NCI-H146 (cell line): Measurements from ENCODE around the gene CLEC4E.
A peak's percentile ranks its signal among the peaks of the same experiment; 100 is the strongest.
"Not testable (repeated sequence)": the region's sequence is repeated elsewhere in the genome, so short reads cannot be mapped to it uniquely, and the experiment has no call there.

ENCODE experiments used
- DNase-seq: peaks from one replicate; lab custom pipeline; 2025; lab: John Stamatoyannopoulos, UW

The CLEC4E gene, protein sequence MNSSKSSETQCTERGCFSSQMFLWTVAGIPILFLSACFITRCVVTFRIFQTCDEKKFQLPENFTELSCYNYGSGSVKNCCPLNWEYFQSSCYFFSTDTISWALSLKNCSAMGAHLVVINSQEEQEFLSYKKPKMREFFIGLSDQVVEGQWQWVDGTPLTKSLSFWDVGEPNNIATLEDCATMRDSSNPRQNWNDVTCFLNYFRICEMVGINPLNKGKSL

DNA sequence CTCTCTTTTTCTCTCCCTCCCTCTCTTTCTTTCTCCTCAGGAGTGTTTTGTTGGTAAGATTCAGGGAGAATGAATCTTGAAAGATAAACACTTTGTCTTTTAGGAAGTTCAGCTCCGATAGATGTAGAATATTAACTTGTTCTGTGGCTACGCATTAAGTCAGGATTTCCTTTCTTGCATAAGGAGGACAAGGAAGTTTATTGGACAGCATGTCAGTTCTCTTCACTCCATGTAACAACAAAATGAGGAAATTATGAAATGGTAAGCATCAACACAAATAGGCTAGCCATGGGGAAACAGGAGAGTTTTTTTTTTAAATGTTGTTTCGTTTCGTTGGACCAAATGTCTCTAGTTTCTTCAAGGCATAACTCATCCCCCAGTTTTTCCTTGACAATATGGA lies at the start of gene CLEC4E:
Gene CLEC4E, minus strand, starts transcription at position 75 of the 400 bp plus-strand sequence. CDS start 108 bp downstream, outside the sequence.
- DNase-seq: not testable (repeated sequence)

DNA sequence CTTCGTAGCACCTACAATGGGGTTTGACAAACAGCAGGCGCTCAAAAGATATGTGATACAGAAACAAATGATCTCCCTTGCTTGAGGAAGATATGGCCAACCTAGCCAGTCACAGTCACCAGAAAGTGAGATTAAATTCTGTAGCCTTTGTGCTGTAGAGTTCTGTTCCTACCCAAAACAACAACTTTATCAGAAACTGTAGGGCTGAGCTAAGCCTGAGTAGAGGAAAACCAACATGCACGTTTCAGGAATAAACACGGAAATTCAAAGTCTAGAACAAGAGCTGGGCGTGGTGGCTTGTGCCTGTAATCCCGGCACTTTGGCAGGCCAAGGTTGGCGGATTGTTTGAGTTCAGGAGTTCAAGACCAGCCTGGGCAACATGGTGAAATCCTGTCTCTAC lies 49.0 kb upstream of the CLEC4E start:
- DNase-seq: no peak

- DNase-seq: not testable (repeated sequence)
Measured at GRCh38 chr12:8584478-8584877, 43.8 kb upstream of the CLEC4E start.

DNA sequence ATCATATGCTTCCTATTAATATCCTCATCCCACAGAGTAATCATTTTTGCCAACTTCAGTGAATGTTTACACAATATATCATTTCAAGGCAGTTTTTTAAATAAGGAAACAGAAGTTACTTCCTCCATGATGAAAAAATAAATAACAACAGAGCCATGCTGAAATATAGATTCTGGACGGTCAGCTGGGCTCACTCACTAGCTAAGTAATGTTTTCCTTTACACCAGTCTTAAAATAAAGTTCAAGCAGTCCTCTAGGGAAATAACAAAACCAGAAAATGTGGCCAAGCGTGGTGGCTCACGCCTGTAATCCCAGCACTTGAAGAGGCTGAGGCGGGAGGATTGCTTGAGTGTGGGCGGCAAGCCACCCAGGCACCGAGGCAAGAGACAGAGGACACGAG lies 43.3 kb upstream of the CLEC4E start:
- no peak for DNase-seq

GRCh38 chr12:8581098-8581784 lies 40.5 kb upstream of the CLEC4E start:
- DNase-seq: no peak

DNA sequence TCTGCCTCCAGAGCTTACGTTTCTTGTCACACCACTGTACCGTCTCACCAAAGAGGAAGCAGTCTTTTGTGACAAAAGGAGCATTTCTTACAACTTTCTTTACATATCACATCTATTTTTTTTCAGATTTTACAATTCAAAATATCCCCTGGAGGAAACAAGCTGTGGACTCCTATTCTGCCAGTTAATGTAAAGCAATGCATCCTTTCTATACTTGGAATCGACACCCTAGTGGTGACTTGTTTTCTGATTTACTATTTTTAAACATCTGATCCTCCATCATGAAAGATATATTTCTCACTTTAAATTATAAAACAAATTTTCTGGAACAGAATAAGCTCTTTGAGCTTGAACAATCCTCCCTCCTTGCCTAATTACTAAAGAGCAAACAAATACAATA lies 37.2 kb upstream of the CLEC4E start:
- DNase-seq: no peak

DNA sequence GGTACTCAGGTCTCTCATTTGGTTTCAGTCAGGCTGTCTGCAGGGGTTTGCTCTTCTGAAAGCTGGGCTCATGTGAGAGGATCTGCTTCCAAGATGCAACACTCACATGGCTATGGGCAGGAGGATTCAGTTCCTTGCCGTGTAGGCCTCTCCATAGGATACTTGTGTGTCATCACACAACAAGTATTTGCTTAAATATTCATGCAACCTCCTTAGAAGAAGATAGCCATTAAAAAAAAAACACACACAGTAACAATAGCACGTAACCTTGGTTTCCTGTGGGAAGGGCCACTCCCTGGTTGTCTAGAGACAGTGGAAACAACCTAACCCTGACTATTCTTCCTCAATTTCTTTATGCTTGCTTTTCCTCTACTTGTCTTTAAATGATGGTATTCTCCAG lies 31.8 kb upstream of the CLEC4E start:
- DNase-seq: no peak

DNA sequence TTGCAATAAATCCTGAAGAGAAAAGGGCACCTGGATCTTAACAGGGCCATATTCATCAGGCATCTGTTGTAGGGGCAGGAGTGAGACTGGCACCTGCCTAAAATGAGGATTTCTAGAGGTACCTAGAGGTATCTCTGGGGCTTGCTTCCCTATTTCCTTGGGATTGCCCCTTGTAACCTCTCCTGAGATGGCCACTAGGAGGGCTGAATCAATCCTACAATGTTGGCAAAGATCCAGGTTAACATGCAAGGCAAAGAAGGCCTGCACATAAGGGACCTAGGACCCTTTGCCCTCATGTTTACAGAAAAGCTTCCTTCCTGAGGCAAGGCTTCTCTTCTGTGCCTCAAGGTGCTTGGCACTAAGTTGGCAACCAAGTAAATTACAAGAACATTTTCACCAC lies 25.8 kb upstream of the CLEC4E start:
- no peak for DNase-seq

- not testable (repeated sequence) for DNase-seq
Measured at GRCh38 chr12:8566052-8566451, 25.3 kb upstream of the CLEC4E start.

DNA sequence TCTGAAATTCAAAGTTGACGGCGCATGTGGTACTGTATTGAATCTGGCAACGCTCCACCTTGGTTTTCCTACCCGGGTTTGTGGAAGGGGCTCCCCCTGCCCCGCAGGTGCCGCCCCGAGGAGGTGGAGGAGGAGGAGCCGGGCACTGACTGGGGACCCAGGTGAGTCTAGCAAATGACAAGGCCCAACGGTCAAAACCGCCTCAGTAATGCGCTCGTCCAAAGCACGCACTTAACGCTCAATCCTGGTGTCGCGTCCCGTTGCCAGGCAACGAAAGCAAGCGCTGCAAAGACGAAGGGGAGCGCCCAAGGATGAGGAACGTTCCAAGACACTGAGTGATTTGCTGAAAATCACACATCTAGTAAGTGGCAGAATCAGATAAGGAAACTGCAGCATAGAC lies 24.0 kb upstream of the CLEC4E start:
- no peak for DNase-seq

GRCh38 chr12:8563356-8563755 lies 22.7 kb upstream of the CLEC4E start:
- DNase-seq: no peak

DNA sequence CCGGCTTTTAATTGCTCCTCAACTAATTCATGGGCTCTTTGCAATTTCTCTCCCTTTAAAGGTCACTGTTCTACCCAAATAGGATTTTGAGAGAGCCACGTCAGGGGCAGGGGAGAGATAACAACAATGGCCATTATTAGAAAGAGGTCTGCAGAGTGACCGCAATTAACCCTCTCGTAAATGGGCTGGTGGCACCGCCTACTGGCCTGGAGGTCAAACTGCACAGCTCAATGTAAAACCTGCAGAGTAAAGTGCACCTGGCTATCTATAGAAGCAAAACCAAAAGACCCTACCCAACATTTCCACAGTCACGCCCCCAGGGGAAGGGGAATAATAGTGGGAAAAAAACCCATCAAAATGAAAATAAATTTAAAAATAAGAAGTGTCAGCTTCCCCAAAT lies 21.6 kb upstream of the CLEC4E start:
- no peak for DNase-seq

GRCh38 chr12:8561011-8561410 lies 20.3 kb upstream of the CLEC4E start:
- no peak for DNase-seq

- no peak for DNase-seq
Measured at GRCh38 chr12:8559676-8560075, 19.0 kb upstream of the CLEC4E start.

- no peak for DNase-seq
Measured at GRCh38 chr12:8556531-8557097, 15.9 kb upstream of the CLEC4E start.

GRCh38 chr12:8554451-8555195 lies 13.9 kb upstream of the CLEC4E start:
- no peak for DNase-seq

GRCh38 chr12:8553088-8553627 lies 12.5 kb upstream of the CLEC4E start:
- peak; percentile 15 for DNase-seq

DNA sequence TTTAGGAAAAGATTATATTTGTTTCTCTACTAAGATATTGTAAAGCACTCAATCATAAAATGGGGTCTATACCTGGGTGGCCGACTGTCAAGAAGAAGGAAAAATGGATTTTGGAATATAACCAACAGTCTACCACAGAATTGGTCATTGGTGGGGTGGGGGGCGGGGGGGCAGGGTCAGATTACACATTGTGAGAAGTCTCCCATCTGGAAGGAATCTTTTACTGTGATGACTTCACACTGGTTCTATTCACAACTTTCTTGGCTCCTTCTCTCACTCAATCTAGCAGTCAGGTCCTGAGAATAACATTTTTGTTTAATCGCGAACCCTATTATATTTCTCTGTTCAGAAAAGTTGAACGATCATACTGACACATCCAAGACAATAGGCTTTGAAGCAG lies 8.7 kb upstream of the CLEC4E start:
- DNase-seq: no peak

- no peak for DNase-seq
Measured at GRCh38 chr12:8548192-8548591, 7.5 kb upstream of the CLEC4E start.

DNA sequence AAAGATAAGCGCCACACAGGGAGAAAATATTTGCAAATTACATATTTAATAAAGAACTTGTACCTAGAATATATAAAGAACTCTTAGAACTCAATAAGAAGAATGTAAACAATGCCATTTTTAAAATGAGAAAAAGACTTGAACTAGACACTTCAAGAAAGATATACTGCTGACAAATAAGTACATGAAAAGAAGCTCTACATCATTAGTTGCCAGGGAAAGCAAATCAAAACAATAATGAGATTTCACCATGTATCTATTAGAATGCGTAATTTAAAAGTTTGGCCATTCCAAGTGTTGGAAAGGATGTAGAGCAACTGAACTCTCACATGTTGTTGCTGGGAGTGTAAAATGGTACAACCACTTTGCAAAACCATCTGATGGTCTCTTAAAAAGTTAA lies 6.9 kb upstream of the CLEC4E start:
- DNase-seq: no peak

DNA sequence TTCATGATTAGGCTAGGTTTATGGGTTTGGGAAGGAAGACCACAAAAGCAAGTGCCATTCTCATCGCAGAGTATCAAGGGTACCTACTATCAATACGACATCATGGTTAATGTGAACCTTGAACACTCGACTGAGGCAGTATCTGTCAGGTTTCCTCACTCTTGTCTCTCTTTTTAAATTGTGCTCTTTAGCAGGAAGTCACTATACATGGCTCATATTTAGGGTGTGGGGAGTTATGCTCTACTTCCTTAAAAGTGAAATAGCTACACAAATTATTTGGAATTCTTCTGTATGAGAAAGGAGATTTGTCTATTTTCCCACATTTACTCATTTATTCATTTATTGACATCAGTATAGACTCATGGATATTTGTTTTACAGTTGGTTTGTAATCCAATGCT lies 5.9 kb upstream of the CLEC4E start:
- DNase-seq: no peak

- peak; percentile 47 for DNase-seq
Measured at GRCh38 chr12:8544295-8544694, 3.6 kb upstream of the CLEC4E start.

- DNase-seq: no peak
Measured at GRCh38 chr12:8541562-8541961, 857 bp upstream of the CLEC4E start.
